ENCODE measurements around the gene CNTNAP2.

CNTNAP2 gene

DNA sequence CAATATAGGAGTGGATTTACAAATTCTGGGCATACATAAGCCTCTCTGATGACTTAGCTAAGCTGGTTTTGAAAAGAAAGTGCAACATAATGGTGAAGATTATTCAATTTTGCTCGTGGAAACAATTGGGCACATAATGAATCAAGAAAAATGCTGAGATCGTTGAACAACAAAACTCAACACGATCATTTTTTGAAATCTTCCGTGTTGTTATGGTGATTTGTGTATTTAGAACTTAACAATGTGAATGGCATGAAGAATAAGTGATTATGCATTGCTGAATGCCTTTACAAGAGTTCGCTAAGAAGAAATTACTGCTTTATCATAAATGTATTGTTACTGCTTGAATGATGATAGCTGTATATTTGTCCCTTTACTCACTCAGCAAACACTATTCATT is 875.0 kb downstream of the CNTNAP2 start:
- H3K9me3 ChIP-seq (ENCODE audit: insufficient read depth, low read length), result no peaks in the 10 kb centered on the region
- H3K36me3 ChIP-seq (ENCODE audit: insufficient read depth, insufficient read length, low read length), result no peaks in the 10 kb centered on the region
- H3K4me1 ChIP-seq (ENCODE audit: insufficient read depth, insufficient read length), result no peaks in the 10 kb centered on the region
- H3K4me3 ChIP-seq (ENCODE audit: insufficient read length, low read depth), result no peak overlapping the region
- no peaks in the 10 kb centered on the region for H3K27me3 ChIP-seq (ENCODE audit: insufficient read depth, insufficient read length)
- H3K9ac ChIP-seq (ENCODE audit: insufficient read length, low read depth), result no peak overlapping the region
- no peak for DNase-seq (ENCODE audit: low read depth, low spot score)
- TF ChIP-seq SUZ12 (IDR thresholded peaks at IDR 0.05; ENCODE audit: extremely low read depth, insufficient read depth, insufficient read length), result no peak
- TF ChIP-seq YY1 (IDR thresholded peaks at IDR 0.05; ENCODE audit: insufficient read depth, insufficient read length), result no peak
- TF ChIP-seq ZNF274 (IDR thresholded peaks at IDR 0.05; ENCODE audit: low read depth, low read length), result no peak

DNA sequence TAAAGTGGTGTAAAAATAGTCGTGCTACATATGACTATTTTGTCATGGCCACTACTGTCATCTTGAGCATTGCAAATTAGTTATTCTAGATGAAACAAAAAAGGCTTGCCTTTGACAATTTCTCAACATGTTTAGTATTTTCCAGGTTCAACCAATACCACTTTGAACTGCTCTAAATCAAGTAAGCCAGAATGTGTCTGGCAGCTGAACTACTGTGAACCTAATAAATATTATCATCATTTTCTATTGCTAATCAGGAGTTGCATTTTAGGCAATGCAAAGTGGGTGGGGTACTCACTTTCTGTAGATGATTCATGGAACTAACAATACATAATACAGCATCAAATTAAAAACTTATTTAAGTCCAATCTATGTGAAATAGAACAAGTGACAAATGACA is 877.2 kb downstream of the CNTNAP2 start:
- DNase-seq (ENCODE audit: low read depth, low spot score), result no peak
- Histone ChIP-seq H3K4me3 (ENCODE audit: insufficient read length, low read depth) (no peak overlapping the region), H3K27me3 (ENCODE audit: insufficient read depth, insufficient read length) (no peaks in the 10 kb centered on the region), H3K36me3 (ENCODE audit: insufficient read depth, insufficient read length, low read length) (no peaks in the 10 kb centered on the region), H3K9ac (ENCODE audit: insufficient read length, low read depth) (no peak overlapping the region), H3K4me1 (ENCODE audit: insufficient read depth, insufficient read length) (no peaks in the 10 kb centered on the region), H3K9me3 (ENCODE audit: insufficient read depth, low read length) (no peaks in the 10 kb centered on the region)
- no peak for TF ChIP-seq ZNF274 (IDR thresholded peaks at IDR 0.05; ENCODE audit: low read depth, low read length)

DNA sequence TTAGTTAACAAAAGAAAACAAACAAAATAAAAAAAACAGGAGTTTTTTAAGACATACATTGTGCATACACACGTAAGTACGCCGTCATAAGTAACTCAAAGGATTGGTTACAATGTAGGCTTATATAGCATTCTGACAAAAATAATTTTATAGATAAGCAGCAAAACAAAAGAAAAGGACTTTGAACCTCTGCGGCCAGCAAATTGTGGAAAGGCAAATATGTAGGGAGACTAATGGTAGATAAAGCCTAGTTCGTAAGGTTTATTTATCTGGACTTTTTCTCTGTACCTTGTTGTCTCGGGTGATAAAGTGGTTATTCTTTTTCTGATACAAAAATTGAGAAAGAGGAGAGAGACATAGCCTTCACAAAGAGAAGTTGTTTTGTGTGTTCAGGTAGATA is 891.9 kb downstream of the CNTNAP2 start:
- H3K4me3 ChIP-seq (ENCODE audit: insufficient read length, low read depth), result no peak overlapping the region
- H3K9ac ChIP-seq (ENCODE audit: insufficient read length, low read depth), result no peak overlapping the region
- H3K9me3 ChIP-seq (ENCODE audit: insufficient read depth, low read length), result no peaks in the 10 kb centered on the region
- no peaks in the 10 kb centered on the region for H3K36me3 ChIP-seq (ENCODE audit: insufficient read depth, insufficient read length, low read length)
- no peaks in the 10 kb centered on the region for H3K4me1 ChIP-seq (ENCODE audit: insufficient read depth, insufficient read length)
- TF ChIP-seq ZNF274 (IDR thresholded peaks at IDR 0.05; ENCODE audit: low read depth, low read length), result no peak
- no peak for TF ChIP-seq YY1 (IDR thresholded peaks at IDR 0.05; ENCODE audit: insufficient read depth, insufficient read length)
- TF ChIP-seq SUZ12 (IDR thresholded peaks at IDR 0.05; ENCODE audit: extremely low read depth, insufficient read depth, insufficient read length), result no peak
- DNase-seq (ENCODE audit: low read depth, low spot score), result no peak
- H3K27me3 ChIP-seq (ENCODE audit: insufficient read depth, insufficient read length), result no peaks in the 10 kb centered on the region

DNA sequence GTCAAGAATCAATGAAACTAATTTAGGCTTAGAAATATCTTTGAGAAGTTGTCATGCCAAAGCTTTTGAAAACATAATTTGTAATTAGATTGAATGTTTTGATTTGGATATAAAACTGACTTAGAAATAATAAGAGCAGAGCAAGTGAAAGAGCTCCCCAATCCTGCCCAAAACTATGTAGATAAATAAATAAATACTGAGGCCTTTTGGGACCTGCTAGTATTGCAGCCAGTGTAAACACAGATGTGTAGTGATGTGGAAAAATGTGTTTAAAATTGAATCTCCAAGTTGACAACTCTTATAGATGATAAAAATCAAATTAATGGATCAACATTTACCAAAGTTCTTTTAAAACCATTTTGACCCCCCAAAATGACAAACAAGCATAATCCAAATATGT is 896.1 kb downstream of the CNTNAP2 start:
- Histone ChIP-seq H3K4me1 (ENCODE audit: insufficient read depth, insufficient read length) (no peaks in the 10 kb centered on the region), H3K27me3 (ENCODE audit: insufficient read depth, insufficient read length) (no peaks in the 10 kb centered on the region), H3K9ac (ENCODE audit: insufficient read length, low read depth) (no peak overlapping the region), H3K4me3 (ENCODE audit: insufficient read length, low read depth) (no peak overlapping the region), H3K9me3 (ENCODE audit: insufficient read depth, low read length) (no peaks in the 10 kb centered on the region), H3K36me3 (ENCODE audit: insufficient read depth, insufficient read length, low read length) (no peaks in the 10 kb centered on the region)
- DNase-seq (ENCODE audit: low read depth, low spot score), result no peak
- TF ChIP-seq ZNF274 (IDR thresholded peaks at IDR 0.05; ENCODE audit: low read depth, low read length) (no peak), SUZ12 (IDR thresholded peaks at IDR 0.05; ENCODE audit: extremely low read depth, insufficient read depth, insufficient read length) (no peak), YY1 (IDR thresholded peaks at IDR 0.05; ENCODE audit: insufficient read depth, insufficient read length) (no peak)

GRCh38 chr7:147013825-147014224 is 897.2 kb downstream of the CNTNAP2 start:
- H3K36me3 ChIP-seq (ENCODE audit: insufficient read depth, insufficient read length, low read length), result no peaks in the 10 kb centered on the region
- H3K27me3 ChIP-seq (ENCODE audit: insufficient read depth, insufficient read length), result no peaks in the 10 kb centered on the region
- TF ChIP-seq SUZ12 (IDR thresholded peaks at IDR 0.05; ENCODE audit: extremely low read depth, insufficient read depth, insufficient read length), result no peak
- no peak for TF ChIP-seq YY1 (IDR thresholded peaks at IDR 0.05; ENCODE audit: insufficient read depth, insufficient read length)
- TF ChIP-seq ZNF274 (IDR thresholded peaks at IDR 0.05; ENCODE audit: low read depth, low read length), result no peak
- no peaks in the 10 kb centered on the region for H3K9me3 ChIP-seq (ENCODE audit: insufficient read depth, low read length)
- H3K4me3 ChIP-seq (ENCODE audit: insufficient read length, low read depth), result no peak overlapping the region
- H3K9ac ChIP-seq (ENCODE audit: insufficient read length, low read depth), result no peak overlapping the region
- H3K4me1 ChIP-seq (ENCODE audit: insufficient read depth, insufficient read length), result no peaks in the 10 kb centered on the region
- DNase-seq (ENCODE audit: low read depth, low spot score), result no peak

DNA sequence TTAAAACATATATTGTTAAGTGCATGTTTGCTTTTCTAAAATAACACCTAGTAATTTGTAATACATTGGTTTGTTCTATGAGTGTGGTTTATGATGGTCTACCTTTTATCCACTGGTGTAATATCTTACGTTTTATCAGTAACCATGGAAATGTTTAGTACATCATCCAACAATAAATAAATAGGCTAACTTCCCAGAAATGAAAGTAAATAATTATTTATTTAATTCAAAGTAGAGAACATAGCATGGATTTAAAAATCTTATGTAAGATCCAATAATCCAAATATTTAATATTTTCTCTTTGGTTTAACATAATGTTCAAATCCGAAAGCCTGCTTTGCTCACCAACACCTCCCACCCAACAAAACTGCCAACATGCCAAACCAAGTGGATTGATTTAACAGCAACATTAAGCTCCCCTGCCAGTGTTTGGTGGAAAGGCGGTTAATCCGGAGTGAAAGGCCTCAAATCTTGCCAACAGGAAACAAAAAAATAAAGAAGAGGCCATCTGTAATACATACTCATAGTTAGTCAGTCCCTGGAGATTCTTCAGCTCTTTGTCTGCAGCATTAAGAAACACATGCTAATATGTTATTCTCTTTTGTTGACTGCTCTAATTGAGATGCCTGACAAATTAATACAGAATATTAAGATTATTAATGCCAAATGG is 897.8 kb downstream of the CNTNAP2 start:
- Histone ChIP-seq H3K4me3 (ENCODE audit: insufficient read length, low read depth) (no peak overlapping the region), H3K27me3 (ENCODE audit: insufficient read depth, insufficient read length) (no peaks in the 10 kb centered on the region), H3K36me3 (ENCODE audit: insufficient read depth, insufficient read length, low read length) (no peaks in the 10 kb centered on the region), H3K9ac (ENCODE audit: insufficient read length, low read depth) (no peak overlapping the region), H3K9me3 (ENCODE audit: insufficient read depth, low read length) (no peaks in the 10 kb centered on the region), H3K4me1 (ENCODE audit: insufficient read depth, insufficient read length) (no peaks in the 10 kb centered on the region)
- DNase-seq (ENCODE audit: low read depth, low spot score), result no peak
- TF ChIP-seq YY1 (IDR thresholded peaks at IDR 0.05; ENCODE audit: insufficient read depth, insufficient read length) (no peak), SUZ12 (IDR thresholded peaks at IDR 0.05; ENCODE audit: extremely low read depth, insufficient read depth, insufficient read length) (no peak), ZNF274 (IDR thresholded peaks at IDR 0.05; ENCODE audit: low read depth, low read length) (no peak)

DNA sequence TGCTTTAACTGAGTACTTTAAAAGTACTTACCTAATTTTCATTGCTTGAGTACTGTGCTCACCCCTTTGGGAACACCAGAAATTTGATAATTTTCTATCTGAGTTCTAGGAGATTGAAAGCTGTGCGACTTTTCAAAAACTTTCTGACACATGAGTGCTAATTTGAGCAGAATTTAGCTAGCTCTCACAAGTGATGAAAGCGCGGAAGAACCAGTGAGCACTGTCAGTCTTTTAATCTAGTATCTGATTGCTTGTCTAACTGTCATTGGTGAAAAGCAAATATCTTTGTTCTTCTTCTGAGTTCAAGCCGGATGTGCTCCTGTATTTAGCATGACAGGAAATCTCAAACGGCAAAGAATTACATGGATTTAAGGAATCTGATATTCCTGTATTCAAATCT is 899.4 kb downstream of the CNTNAP2 start:
- Histone ChIP-seq H3K4me3 (ENCODE audit: insufficient read length, low read depth) (no peak overlapping the region), H3K36me3 (ENCODE audit: insufficient read depth, insufficient read length, low read length) (no peaks in the 10 kb centered on the region), H3K4me1 (ENCODE audit: insufficient read depth, insufficient read length) (no peaks in the 10 kb centered on the region), H3K9me3 (ENCODE audit: insufficient read depth, low read length) (no peaks in the 10 kb centered on the region), H3K9ac (ENCODE audit: insufficient read length, low read depth) (no peak overlapping the region), H3K27me3 (ENCODE audit: insufficient read depth, insufficient read length) (no peaks in the 10 kb centered on the region)
- no peak for DNase-seq (ENCODE audit: low read depth, low spot score)
- TF ChIP-seq YY1 (IDR thresholded peaks at IDR 0.05; ENCODE audit: insufficient read depth, insufficient read length) (no peak), ZNF274 (IDR thresholded peaks at IDR 0.05; ENCODE audit: low read depth, low read length) (no peak), SUZ12 (IDR thresholded peaks at IDR 0.05; ENCODE audit: extremely low read depth, insufficient read depth, insufficient read length) (no peak)
